HEK293T (cell line): ENCODE data around the gene CHSY3.

Experiments
- CTCF ChIA-PET: fragments of 350-600 bp; formaldehyde crosslinking; extraction: SDS; loops from one replicate; lab custom pipeline; 2021; ENCODE audit warnings: antibody characterized with exemption, inconsistent platforms; lab: Yijun Ruan, JAX
- POLR2A ChIA-PET: fragments of 350-600 bp; formaldehyde crosslinking; extraction: SDS; loops from one replicate; lab custom pipeline; 2020; ENCODE audit warnings: antibody characterized with exemption, inconsistent platforms; lab: Yijun Ruan, JAX
- DNase-seq: peaks from one replicate; pipeline ENCODE4 v3.0.0; 2012; ENCODE audit warnings: mixed read lengths; ENCODE audit errors: extremely low spot score
- ARNT ChIP-seq: fragments of 450-650 bp; IDR thresholded peaks from 2 replicates; pipeline ENCODE4 v1.6.1; 2017; ENCODE audit warnings: mild to moderate bottlenecking
- BHLHE40 ChIP-seq: fragments of 450-650 bp; IDR thresholded peaks from 2 replicates; pipeline ENCODE4 v1.6.1; 2016; ENCODE audit warnings: mild to moderate bottlenecking, moderate library complexity, borderline replicate concordance
- CTBP1 ChIP-seq: fragments of 450-650 bp; IDR thresholded peaks from 2 replicates; pipeline ENCODE4 v1.6.1; 2016; ENCODE audit warnings: borderline replicate concordance
- ELF4 ChIP-seq: fragments of 450-650 bp; IDR thresholded peaks from 2 replicates; pipeline ENCODE4 v1.6.1; 2017; ENCODE audit warnings: antibody characterized with exemption
- FOXA1 ChIP-seq: fragments of 450-650 bp; IDR thresholded peaks from 2 replicates; pipeline ENCODE4 v1.6.1; 2016; ENCODE audit warnings: mild to moderate bottlenecking
- FOXK2 ChIP-seq: fragments of 450-650 bp; IDR thresholded peaks from 2 replicates; pipeline ENCODE4 v1.6.1; 2016; ENCODE audit warnings: mild to moderate bottlenecking
- FOXM1 ChIP-seq: fragments of 450-650 bp; IDR thresholded peaks from 2 replicates; pipeline ENCODE4 v1.6.1; 2017; ENCODE audit warnings: mild to moderate bottlenecking, borderline replicate concordance
- HDGF ChIP-seq: fragments of 450-650 bp; IDR thresholded peaks from 2 replicates; pipeline ENCODE4 v1.6.1; 2017; ENCODE audit warnings: antibody characterized with exemption, borderline replicate concordance
- L3MBTL2 ChIP-seq: fragments of 450-650 bp; conservative IDR thresholded peaks from 2 replicates; pipeline ENCODE4 v1.6.1; 2016; ENCODE audit warnings: mild to moderate bottlenecking
- LEF1 ChIP-seq: fragments of 450-650 bp; IDR thresholded peaks from 2 replicates; pipeline ENCODE4 v1.6.1; 2017; ENCODE audit warnings: mild to moderate bottlenecking, borderline replicate concordance
- NFRKB ChIP-seq: fragments of 450-650 bp; IDR thresholded peaks from 2 replicates; pipeline ENCODE4 v1.6.1; 2016; ENCODE audit warnings: mild to moderate bottlenecking, moderate library complexity
- PKNOX1 ChIP-seq: fragments of 450-650 bp; IDR thresholded peaks from 2 replicates; pipeline ENCODE4 v1.6.1; 2016
- SP1 ChIP-seq: fragments of 450-650 bp; IDR thresholded peaks from 2 replicates; pipeline ENCODE4 v1.6.1; 2017
- SUZ12 ChIP-seq: fragments of 450-650 bp; IDR thresholded peaks from 2 replicates; pipeline ENCODE4 v1.6.1; 2016; ENCODE audit warnings: mild to moderate bottlenecking
- TARDBP ChIP-seq: fragments of 450-650 bp; IDR thresholded peaks from 2 replicates; pipeline ENCODE4 v1.6.1; 2016
- ZNF384 ChIP-seq: fragments of 450-650 bp; IDR thresholded peaks from 2 replicates; pipeline ENCODE4 v1.6.1; 2016

The CHSY3 gene

GRCh38 chr5:130011986-130012385, 107.7 kb downstream of the CHSY3 start:
- TF ChIP-seq CTBP1 (no peak), PKNOX1 (no peak), NFRKB (no peak), SUZ12 (no peak), BHLHE40 (no peak), HDGF (no peak), LEF1 (no peak), FOXA1 (no peak), TARDBP (no peak), ELF4 (no peak), FOXK2 (no peak), FOXM1 (no peak)
- ChIA-PET POLR2A (no interaction called here), CTCF (no interaction called here)
- no peak for DNase-seq

- no peak for TF ChIP-seq CTBP1
- TF ChIP-seq FOXK2 = no peak
- TF ChIP-seq ZNF384 = no peak
- DNase-seq = no peak
- CTCF ChIA-PET = no interaction called here
- POLR2A ChIA-PET = no interaction called here
These were observed 112.9 kb downstream of the CHSY3 start for GRCh38 chr5:130017173-130017572.

GRCh38 chr5:130018641-130019040, 114.4 kb downstream of the CHSY3 start:
- CTCF ChIA-PET = no interaction called here
- no peak for DNase-seq
- TF ChIP-seq FOXK2 (no peak), ELF4 (no peak), L3MBTL2 (no peak), PKNOX1 (no peak), BHLHE40 (no peak), ZNF384 (no peak), TARDBP (no peak), SUZ12 (no peak), FOXA1 (no peak), HDGF (no peak), CTBP1 (no peak), LEF1 (no peak), NFRKB (no peak), FOXM1 (no peak), ARNT (no peak)
- POLR2A ChIA-PET = no interaction called here

- no peak for TF ChIP-seq SP1
- TF ChIP-seq SUZ12 = no peak
- TF ChIP-seq ELF4 = no peak
- TF ChIP-seq ZNF384 = no peak
- TF ChIP-seq ARNT = no peak
- TF ChIP-seq BHLHE40 = no peak
- no peak for TF ChIP-seq HDGF
- no peak for TF ChIP-seq NFRKB
- TF ChIP-seq LEF1 = no peak
- ChIA-PET CTCF (no interaction called here), POLR2A (no interaction called here)
- DNase-seq = no peak
These were observed 116.7 kb downstream of the CHSY3 start for GRCh38 chr5:130021000-130021399.

DNA sequence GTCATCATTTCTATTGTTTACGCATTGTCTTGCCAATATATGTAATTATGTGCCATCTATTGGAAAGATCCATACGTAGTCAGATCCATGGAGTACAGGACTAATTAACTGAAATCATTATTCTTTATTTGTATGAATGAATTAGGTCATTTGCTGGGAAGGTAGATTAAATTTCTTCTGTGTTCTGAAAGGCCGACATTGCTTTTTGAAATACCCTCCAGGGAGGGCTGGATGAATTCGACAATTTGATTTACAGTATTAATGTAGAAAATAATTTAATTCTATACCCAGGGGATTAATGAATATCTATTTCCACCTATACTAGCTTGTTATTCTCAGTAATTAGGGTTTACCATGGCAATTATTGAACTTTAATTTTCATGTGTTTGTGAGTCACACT, 117.6 kb downstream of the CHSY3 start:
- no peak for TF ChIP-seq ELF4
- TF ChIP-seq SUZ12 = no peak
- TF ChIP-seq ZNF384 = no peak
- no peak for TF ChIP-seq SP1
- no peak for TF ChIP-seq PKNOX1
- no peak for TF ChIP-seq LEF1
- no peak for TF ChIP-seq ARNT
- TF ChIP-seq CTBP1 = no peak
- no peak for TF ChIP-seq FOXA1
- no peak for TF ChIP-seq FOXM1
- no peak for TF ChIP-seq TARDBP
- TF ChIP-seq HDGF = no peak
- no peak for TF ChIP-seq BHLHE40
- no peak for TF ChIP-seq L3MBTL2
- CTCF ChIA-PET = no interaction called here

GRCh38 chr5:130023604-130024003, 119.3 kb downstream of the CHSY3 start:
- ChIA-PET CTCF (no interaction called here), POLR2A (no interaction called here)
- DNase-seq = no peak
- no peak for TF ChIP-seq CTBP1
- no peak for TF ChIP-seq FOXA1
- no peak for TF ChIP-seq LEF1
- no peak for TF ChIP-seq HDGF
- no peak for TF ChIP-seq FOXK2
- no peak for TF ChIP-seq SUZ12
- no peak for TF ChIP-seq FOXM1
- TF ChIP-seq PKNOX1 = no peak
- no peak for TF ChIP-seq BHLHE40

More for the DNA sequence above, 117.6 kb downstream of the CHSY3 start:
- POLR2A ChIA-PET = no interaction called here
- no peak for DNase-seq
